GM23338 (cell line): ENCODE data around the gene PYGO2. TPM values are rescaled to one million over a fixed set of nuclear protein-coding genes. Genes with fewer than 3 reads are reported as not detected.
A peak's percentile ranks its signal among the peaks of the same experiment; 100 is the strongest.

Experiments
- ATAC-seq: fragments of 200-7000 bp; cut with Tn5 transposase; 3 replicates; pipeline ENCODE4 v1.9.1; 2020
- DNase-seq: peaks from one replicate; pipeline ENCODE4 v3.0.0-alpha.2; 2015; ENCODE audit warnings: low spot score
- H2AFZ ChIP-seq: fragments of 200-600 bp; sonication (generic); 2 replicates; pipeline ENCODE4 v1.8.0; 2016; ENCODE audit warnings: antibody characterized with exemption, mild to moderate bottlenecking, moderate library complexity
- H3F3A ChIP-seq: fragments of 200-600 bp; sonication (generic); replicated peaks from 2 replicates; pipeline ENCODE4 v1.8.0; 2017; ENCODE audit warnings: antibody characterized with exemption, mixed run types, low read depth
- H3K27ac ChIP-seq: fragments of 200-600 bp; sonication (generic); 2 replicates; pipeline ENCODE4 v1.6.1; 2016; ENCODE audit warnings: low read depth
- H3K27me3 ChIP-seq: fragments of 200-600 bp; sonication (generic); 2 replicates; pipeline ENCODE4 v1.8.0; 2016; ENCODE audit warnings: mild to moderate bottlenecking, mixed run types, moderate library complexity; ENCODE audit not compliant: insufficient read depth
- H3K36me3 ChIP-seq: fragments of 200-600 bp; sonication (generic); 2 replicates; pipeline ENCODE4 v1.8.0; 2016; ENCODE audit warnings: mild to moderate bottlenecking; ENCODE audit not compliant: insufficient read depth
- H3K4me1 ChIP-seq: fragments of 200-600 bp; sonication (generic); 2 replicates; pipeline ENCODE4 v1.8.0; 2016; ENCODE audit warnings: mild to moderate bottlenecking, moderate library complexity; ENCODE audit not compliant: insufficient read depth
- H3K4me2 ChIP-seq: fragments of 200-600 bp; sonication (generic); 2 replicates; pipeline ENCODE4 v1.7.1; 2017; ENCODE audit warnings: mixed run types
- H3K4me3 ChIP-seq: fragments of 200-600 bp; sonication (generic); 2 replicates; pipeline ENCODE4 v1.6.1; 2016; ENCODE audit warnings: mixed run types
- H3K79me2 ChIP-seq: fragments of 200-600 bp; sonication (generic); replicated peaks from 2 replicates; pipeline ENCODE4 v1.8.0; 2017; ENCODE audit warnings: mild to moderate bottlenecking; ENCODE audit not compliant: insufficient read depth
- H3K9me2 ChIP-seq: fragments of 200-600 bp; sonication (generic); 2 replicates; pipeline ENCODE4 v1.8.0; 2017; ENCODE audit not compliant: insufficient read depth
- H4K20me1 ChIP-seq: fragments of 200-600 bp; sonication (generic); replicated peaks from 2 replicates; pipeline ENCODE4 v1.8.0; 2017; ENCODE audit warnings: mild to moderate bottlenecking; ENCODE audit not compliant: insufficient read depth
- H3K27ac Mint-ChIP-seq: 2 replicates; pipeline ENCODE4 v1.8.0; 2020; ENCODE audit warnings: inconsistent platforms, mild to moderate bottlenecking, moderate library complexity, mixed read lengths
- H3K27me3 Mint-ChIP-seq: 3 replicates; pipeline ENCODE4 v1.8.0; 2022; ENCODE audit warnings: low read depth, mild to moderate bottlenecking, moderate library complexity, mixed read lengths, inconsistent platforms; ENCODE audit not compliant: insufficient read depth, poor library complexity
- H3K36me3 Mint-ChIP-seq: 3 replicates; pipeline ENCODE4 v1.8.0; 2021; ENCODE audit warnings: low read depth, mild to moderate bottlenecking, inconsistent platforms, moderate library complexity, mixed read lengths
- H3K4me1 Mint-ChIP-seq: 3 replicates; pipeline ENCODE4 v1.8.0; 2020; ENCODE audit warnings: mild to moderate bottlenecking, inconsistent platforms, mixed read lengths
- H3K4me3 Mint-ChIP-seq: 3 replicates; pipeline ENCODE4 v1.8.0; 2021; ENCODE audit warnings: moderate library complexity, mild to moderate bottlenecking, inconsistent platforms, mixed read lengths
- H3K9me3 Mint-ChIP-seq: 3 replicates; pipeline ENCODE4 v1.8.0; 2020; ENCODE audit warnings: moderate library complexity, mild to moderate bottlenecking, inconsistent platforms, mixed read lengths
- CREB1 ChIP-seq: fragments of 250-450 bp; sonication (Bioruptor Pico); IDR thresholded peaks from 2 replicates; pipeline ENCODE4 v1.5.0; 2020; ENCODE audit warnings: low read depth, mild to moderate bottlenecking, moderate library complexity
- ETS1 ChIP-seq: IDR thresholded peaks from 2 replicates; pipeline ENCODE4 v1.6.1; 2016; ENCODE audit warnings: antibody characterized with exemption
- EZH2 ChIP-seq: fragments of 200-600 bp; sonication (generic); IDR thresholded peaks from one replicate; pipeline ENCODE4 v1.8.0; 2017; ENCODE audit warnings: antibody characterized with exemption, mild to moderate bottlenecking, low read depth; ENCODE audit not compliant: unreplicated experiment
- EZH2phosphoT487 ChIP-seq: fragments of 200-600 bp; sonication (generic); IDR thresholded peaks from one replicate; pipeline ENCODE4 v1.8.1; 2018; ENCODE audit warnings: antibody characterized with exemption; ENCODE audit not compliant: unreplicated experiment
- NANOG ChIP-seq: IDR thresholded peaks from 2 replicates; pipeline ENCODE4 v1.6.1; 2016; ENCODE audit warnings: antibody characterized with exemption, borderline replicate concordance
- POLR2AphosphoS5 ChIP-seq: IDR thresholded peaks from 2 replicates; pipeline ENCODE4 v1.6.1; 2016; ENCODE audit warnings: antibody characterized with exemption, low read depth
- STAT1 ChIP-seq: IDR thresholded peaks from one replicate; pipeline ENCODE4 v1.6.1; 2016; ENCODE audit warnings: antibody characterized with exemption; ENCODE audit not compliant: unreplicated experiment
- ZNF114 ChIP-seq: fragments of 250-450 bp; sonication (Bioruptor Pico); IDR thresholded peaks from 2 replicates; pipeline ENCODE4 v1.5.0; 2020; ENCODE audit warnings: mild to moderate bottlenecking, moderate library complexity
- polyA plus RNA-seq: library from polyadenylated mRNA; unstranded; fragments of >200 nt; fragmentation: Nextera tagmentation; extraction: Ambion mirVana; gene quantifications from 2 replicates; pipeline ENCODE4 v1.2.1, GENCODE V29; 2016
- total RNA-seq: library from RNA; depleted of rRNA; stranded (reverse); fragments of >200 nt; shearing (Covaris generic); gene quantifications from 2 replicates; pipeline ENCODE4 v1.2.3, GENCODE V29; 2014
- TF ChIP-seq, protein P1 (sequence below), 2 experiments: fragments of 200-600 bp in 1 of 2; sonication (generic) in 1 of 2; conservative IDR thresholded peaks; 2 replicates each; pipeline versions ENCODE4 v1.5.1 to v1.6.1; 2016 to 2017; ENCODE audit warnings: antibody characterized with exemption in 2 of 2, low read depth in 2 of 2, mild to moderate bottlenecking in 2 of 2, moderate library complexity in 1 of 2
- TF ChIP-seq, protein P2 (sequence below): IDR thresholded peaks from one replicate; pipeline ENCODE4 v1.6.1; 2018; ENCODE audit warnings: antibody characterized with exemption; ENCODE audit not compliant: unreplicated experiment

PYGO2 gene
- total and polyA plus RNA-seq, 2 experiments from 2014 or later, result 11.0 to 29.0 TPM

- H3K4me1 Mint-ChIP-seq, result peaks cover 70% of the 10 kb centered on the region
- peak overlapping the region; percentile 26; the same call in 1 of the 3 replicates for H3K4me3 Mint-ChIP-seq
- Histone ChIP-seq H3F3A (peaks cover 6% of the 10 kb centered on the region; the same call in 1 of the 2 replicates), H3K36me3 (no peaks in the 10 kb centered on the region), H3K27ac (no peak overlapping the region), H3K79me2 (peaks cover 44% of the 10 kb centered on the region), H2AFZ (no peak overlapping the region), H3K9me2 (no peaks in the 10 kb centered on the region), H3K4me3 (0 out of 2 replicates have a peak overlapping the region, but pooled peaks have one; percentile 23), H3K4me2 (peak overlapping the region; percentile 72), H3K27me3 (no peaks in the 10 kb centered on the region), H3K4me1 (peaks cover 51% of the 10 kb centered on the region), H4K20me1 (peaks cover 7% of the 10 kb centered on the region)
- H3K9me3 Mint-ChIP-seq, result no peaks in the 10 kb centered on the region
- TF ChIP-seq EZH2phosphoT487, result no peak
- H3K36me3 Mint-ChIP-seq, result peaks cover 12% of the 10 kb centered on the region
- DNase-seq, result peak; percentile 56
- peak; percentile 6 for ATAC-seq
- H3K27ac Mint-ChIP-seq, result no peak overlapping the region
- peaks cover 19% of the 10 kb centered on the region for H3K27me3 Mint-ChIP-seq
Measured at GRCh38 chr1:155008015-155008941, 46.7 kb upstream of the PYGO2 start.

DNA sequence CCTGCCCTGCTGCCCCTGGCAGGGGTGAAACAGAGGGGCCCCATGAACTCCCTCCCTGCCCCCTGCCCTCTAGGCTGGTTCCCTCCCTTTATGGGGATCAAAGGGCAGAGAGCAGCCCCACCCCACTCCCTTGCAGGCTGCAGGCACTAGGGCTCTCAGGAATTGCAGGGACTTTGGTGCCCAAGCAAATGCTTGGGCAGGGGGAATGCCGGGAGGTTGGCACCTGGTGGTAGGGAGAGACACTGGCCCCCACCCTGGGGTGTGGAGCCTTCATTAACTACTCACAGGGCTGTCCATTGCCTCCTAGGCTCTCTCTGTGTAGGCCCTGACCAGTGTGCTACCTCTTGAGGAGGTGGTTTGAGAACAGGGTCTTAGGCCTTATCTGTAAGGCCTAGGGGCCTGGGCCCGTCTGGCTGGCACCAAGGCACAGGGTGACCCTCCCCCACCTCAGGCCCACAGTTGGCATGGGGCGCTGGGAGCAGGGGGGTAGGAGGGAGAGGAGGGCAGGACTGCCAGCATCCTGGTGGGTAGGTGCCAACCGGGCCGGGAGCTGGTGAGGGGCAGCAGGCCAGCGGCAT lies 45.8 kb upstream of the PYGO2 start:
- Mint-ChIP-seq H3K27me3 (peaks cover 16% of the 10 kb centered on the region), H3K9me3 (no peaks in the 10 kb centered on the region), H3K36me3 (peaks cover 4% of the 10 kb centered on the region; the same call in 2 of the 3 replicates), H3K4me1 (peaks cover 61% of the 10 kb centered on the region), H3K4me3 (no peak overlapping the region), H3K27ac (no peak overlapping the region)
- no peak overlapping the region for H3K4me3 ChIP-seq
- ATAC-seq, result no peak
- H3K27me3 ChIP-seq, result no peaks in the 10 kb centered on the region
- peaks cover 4% of the 10 kb centered on the region; the same call in 1 of the 2 replicates for H3F3A ChIP-seq
- H3K4me2 ChIP-seq, result no peak overlapping the region
- peaks cover 42% of the 10 kb centered on the region for H3K4me1 ChIP-seq
- H3K27ac ChIP-seq, result no peak overlapping the region
- DNase-seq, result no peak
- H2AFZ ChIP-seq, result no peak overlapping the region
- H3K9me2 ChIP-seq, result no peaks in the 10 kb centered on the region
- no peaks in the 10 kb centered on the region for H3K36me3 ChIP-seq
- peaks cover 44% of the 10 kb centered on the region for H3K79me2 ChIP-seq
- peaks cover 4% of the 10 kb centered on the region; the same call in 1 of the 2 replicates for H4K20me1 ChIP-seq
- TF ChIP-seq NANOG, result no peak
- TF ChIP-seq, protein P1, sequence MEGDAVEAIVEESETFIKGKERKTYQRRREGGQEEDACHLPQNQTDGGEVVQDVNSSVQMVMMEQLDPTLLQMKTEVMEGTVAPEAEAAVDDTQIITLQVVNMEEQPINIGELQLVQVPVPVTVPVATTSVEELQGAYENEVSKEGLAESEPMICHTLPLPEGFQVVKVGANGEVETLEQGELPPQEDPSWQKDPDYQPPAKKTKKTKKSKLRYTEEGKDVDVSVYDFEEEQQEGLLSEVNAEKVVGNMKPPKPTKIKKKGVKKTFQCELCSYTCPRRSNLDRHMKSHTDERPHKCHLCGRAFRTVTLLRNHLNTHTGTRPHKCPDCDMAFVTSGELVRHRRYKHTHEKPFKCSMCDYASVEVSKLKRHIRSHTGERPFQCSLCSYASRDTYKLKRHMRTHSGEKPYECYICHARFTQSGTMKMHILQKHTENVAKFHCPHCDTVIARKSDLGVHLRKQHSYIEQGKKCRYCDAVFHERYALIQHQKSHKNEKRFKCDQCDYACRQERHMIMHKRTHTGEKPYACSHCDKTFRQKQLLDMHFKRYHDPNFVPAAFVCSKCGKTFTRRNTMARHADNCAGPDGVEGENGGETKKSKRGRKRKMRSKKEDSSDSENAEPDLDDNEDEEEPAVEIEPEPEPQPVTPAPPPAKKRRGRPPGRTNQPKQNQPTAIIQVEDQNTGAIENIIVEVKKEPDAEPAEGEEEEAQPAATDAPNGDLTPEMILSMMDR (conservative IDR thresholded peaks at IDR 0.05; ENCODE audit: low read depth in 2 of 2), result no peak
- no peak for TF ChIP-seq ETS1
- TF ChIP-seq STAT1, result no peak
- TF ChIP-seq POLR2AphosphoS5, result no peak
- TF ChIP-seq CREB1 (CRISPR knock-in tag), result no peak
- no peak for TF ChIP-seq EZH2
- TF ChIP-seq, protein P2, sequence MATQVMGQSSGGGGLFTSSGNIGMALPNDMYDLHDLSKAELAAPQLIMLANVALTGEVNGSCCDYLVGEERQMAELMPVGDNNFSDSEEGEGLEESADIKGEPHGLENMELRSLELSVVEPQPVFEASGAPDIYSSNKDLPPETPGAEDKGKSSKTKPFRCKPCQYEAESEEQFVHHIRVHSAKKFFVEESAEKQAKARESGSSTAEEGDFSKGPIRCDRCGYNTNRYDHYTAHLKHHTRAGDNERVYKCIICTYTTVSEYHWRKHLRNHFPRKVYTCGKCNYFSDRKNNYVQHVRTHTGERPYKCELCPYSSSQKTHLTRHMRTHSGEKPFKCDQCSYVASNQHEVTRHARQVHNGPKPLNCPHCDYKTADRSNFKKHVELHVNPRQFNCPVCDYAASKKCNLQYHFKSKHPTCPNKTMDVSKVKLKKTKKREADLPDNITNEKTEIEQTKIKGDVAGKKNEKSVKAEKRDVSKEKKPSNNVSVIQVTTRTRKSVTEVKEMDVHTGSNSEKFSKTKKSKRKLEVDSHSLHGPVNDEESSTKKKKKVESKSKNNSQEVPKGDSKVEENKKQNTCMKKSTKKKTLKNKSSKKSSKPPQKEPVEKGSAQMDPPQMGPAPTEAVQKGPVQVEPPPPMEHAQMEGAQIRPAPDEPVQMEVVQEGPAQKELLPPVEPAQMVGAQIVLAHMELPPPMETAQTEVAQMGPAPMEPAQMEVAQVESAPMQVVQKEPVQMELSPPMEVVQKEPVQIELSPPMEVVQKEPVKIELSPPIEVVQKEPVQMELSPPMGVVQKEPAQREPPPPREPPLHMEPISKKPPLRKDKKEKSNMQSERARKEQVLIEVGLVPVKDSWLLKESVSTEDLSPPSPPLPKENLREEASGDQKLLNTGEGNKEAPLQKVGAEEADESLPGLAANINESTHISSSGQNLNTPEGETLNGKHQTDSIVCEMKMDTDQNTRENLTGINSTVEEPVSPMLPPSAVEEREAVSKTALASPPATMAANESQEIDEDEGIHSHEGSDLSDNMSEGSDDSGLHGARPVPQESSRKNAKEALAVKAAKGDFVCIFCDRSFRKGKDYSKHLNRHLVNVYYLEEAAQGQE, result no peak
- no peak for TF ChIP-seq ZNF114 (CRISPR knock-in tag)
- TF ChIP-seq EZH2phosphoT487, result no peak
